RWPE1 (cell line): ENCODE data around the gene EEF2KMT.
A peak's percentile ranks its signal among the peaks of the same experiment; 100 is the strongest.
"Not testable (repeated sequence)": the region's sequence is repeated elsewhere in the genome, so short reads cannot be mapped to it uniquely, and the experiment has no call there.

Experiments
- CTCF ChIA-PET: fragments of 350-600 bp; sonication (Branson Sonifier 250); formaldehyde crosslinking; extraction: SDS; loops from one replicate; lab custom pipeline; 2021; lab: Yijun Ruan, JAX
- POLR2A ChIA-PET: fragments of 400-600 bp; formaldehyde crosslinking; extraction: SDS; loops from one replicate; lab custom pipeline; 2020; ENCODE audit warnings: antibody characterized with exemption; ENCODE audit not compliant: low non-redundant PET; lab: Yijun Ruan, JAX
- DNase-seq: peaks from one replicate; pipeline ENCODE4 v3.0.0; 2012; ENCODE audit warnings: low spot score
- H3K27ac ChIP-seq: fragments of 450-650 bp; 2 replicates; pipeline ENCODE4 v1.5.1; 2017
- CTCF ChIP-seq: fragments of 450-650 bp; conservative IDR thresholded peaks from 2 replicates; pipeline ENCODE4 v1.5.1; 2017; ENCODE audit warnings: low read depth, mild to moderate bottlenecking

EEF2KMT gene

GRCh38 chr16:5046914-5047313, 50.7 kb downstream of the EEF2KMT start:
- ChIA-PET POLR2A (no interaction called here), CTCF (no interaction called here)
- DNase-seq = no peak
- H3K27ac ChIP-seq = no peak overlapping the region
- no peak for TF ChIP-seq CTCF

- CTCF ChIA-PET = no interaction called here
- TF ChIP-seq CTCF = no peak
- POLR2A ChIA-PET = no interaction called here
- H3K27ac ChIP-seq = no peak overlapping the region
- DNase-seq = no peak
These were observed 52.0 kb downstream of the EEF2KMT start for GRCh38 chr16:5045499-5046115.

- H3K27ac ChIP-seq, DNase-seq, POLR2A ChIA-PET, CTCF ChIA-PET: not testable (repeated sequence)
These were observed 53.0 kb downstream of the EEF2KMT start for GRCh38 chr16:5044581-5044980.

GRCh38 chr16:5044011-5044540, 53.5 kb downstream of the EEF2KMT start:
- no peak for TF ChIP-seq CTCF
- no peak overlapping the region for H3K27ac ChIP-seq
- ChIA-PET POLR2A (no interaction called here), CTCF (no interaction called here)
- no peak for DNase-seq

DNA sequence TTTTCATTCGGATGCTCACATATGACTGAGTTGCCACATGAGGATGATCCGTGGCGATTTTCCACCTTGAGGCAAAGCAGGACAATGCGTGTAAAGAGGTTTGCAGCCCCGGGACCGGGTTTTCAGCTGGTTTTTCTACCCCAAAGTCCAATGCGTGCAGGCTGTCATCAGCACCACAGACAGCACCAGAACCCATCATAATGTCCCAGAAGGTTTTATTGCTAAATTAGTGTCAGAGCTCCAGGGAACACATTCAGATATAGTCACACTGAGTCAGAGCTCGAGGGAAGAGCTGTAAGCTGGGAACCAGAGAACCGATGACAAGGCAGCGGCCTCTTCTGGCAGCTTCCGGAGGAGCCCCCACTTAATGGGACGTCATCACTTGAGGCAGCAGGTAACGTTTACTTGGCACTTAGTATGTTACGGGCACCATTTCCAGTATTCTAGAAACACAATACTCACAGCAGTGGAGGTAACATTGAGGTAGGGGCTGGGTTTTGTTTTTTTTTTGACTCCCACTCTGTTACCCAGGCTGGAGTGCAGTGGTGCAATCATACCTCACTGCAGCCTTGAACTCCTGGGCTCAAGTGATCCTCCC, 54.9 kb downstream of the EEF2KMT start:
- no peak overlapping the region for H3K27ac ChIP-seq
- ChIA-PET CTCF (interaction anchor here (0.6 kb wide), 1 partner anchor 9 kb away, joined by 3 read pairs; the partner anchor contains the start of gene NAGPA), POLR2A (no interaction called here)
- no peak for DNase-seq
- no peak for TF ChIP-seq CTCF

GRCh38 chr16:5041600-5042133, 55.9 kb downstream of the EEF2KMT start:
- peak; percentile 54 for DNase-seq
- POLR2A ChIA-PET = no interaction called here
- H3K27ac ChIP-seq = no peak overlapping the region
- no peak for TF ChIP-seq CTCF
- CTCF ChIA-PET = interaction anchor here (0.7 kb wide), 1 partner anchor 693 kb away, joined by 7 read pairs; no protein-coding TSS in a partner anchor

DNA sequence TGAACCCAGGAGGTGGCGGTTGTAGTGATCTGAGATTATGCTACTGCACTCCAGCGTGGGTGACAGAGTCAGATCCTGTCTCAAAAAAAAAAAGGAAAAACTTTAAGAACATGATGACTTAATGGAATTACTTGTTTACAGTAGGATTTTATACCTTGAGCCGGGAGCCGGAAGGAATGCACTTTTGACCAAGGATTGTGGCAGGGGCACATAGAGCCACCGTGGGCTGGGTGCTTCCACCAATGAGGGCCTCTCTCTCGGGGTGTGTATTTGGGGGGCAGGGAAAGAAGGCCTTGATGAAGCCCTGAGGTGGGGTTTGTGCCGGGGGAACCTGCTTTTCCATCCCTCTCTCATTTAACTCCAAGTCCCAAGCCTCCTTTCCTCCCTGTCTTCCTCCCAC, 57.1 kb downstream of the EEF2KMT start:
- no peak overlapping the region for H3K27ac ChIP-seq
- TF ChIP-seq CTCF = no peak
- ChIA-PET CTCF (no interaction called here), POLR2A (no interaction called here)
- no peak for DNase-seq
